ENCODE data around the gene IFNA5. TPM values are rescaled to one million over a fixed set of nuclear protein-coding genes. Genes with fewer than 3 reads are reported as not detected.

IFNA5 gene
- total RNA-seq, 4 donors from 2014 or later, result not detected

GRCh38 chr9:21316032-21316842 is 11.1 kb upstream of the IFNA5 start:
- peaks cover 0 to 2% (median 0%) of the 10 kb centered on the region in 3 donors for H3K36me3 ChIP-seq
- H3K4me1 ChIP-seq, result peaks cover 0 to 37% (median 0%) of the 10 kb centered on the region in 3 donors
- H3K27ac ChIP-seq, result peak overlapping the region in 1 of 4 donors; percentile 13
- no peak overlapping the region for H3K4me3 ChIP-seq
- 20 to 22% methylated on average over 8 of the region's 8 CpGs for WGBS, 2 donors
- no peaks in the 10 kb centered on the region for H3K27me3 ChIP-seq
- H3K9me3 ChIP-seq, result no peaks in the 10 kb centered on the region
- DNase-seq, result no peak
- intact Hi-C loops (cut with DNase I), result no loop called here
- TF ChIP-seq CTCF (IDR thresholded peaks at IDR 0.05) (no peak), POLR2A (IDR thresholded peaks at IDR 0.05) (no peak)

GRCh38 chr9:21314152-21314551 is 9.0 kb upstream of the IFNA5 start:
- TF ChIP-seq POLR2A (IDR thresholded peaks at IDR 0.05) (no peak), CTCF (IDR thresholded peaks at IDR 0.05) (no peak)
- intact Hi-C loops (cut with DNase I), result no loop called here
- 70 to 88% methylated on average over 2 of the region's 2 CpGs for WGBS, 2 donors
- Histone ChIP-seq H3K4me1 (peaks cover 0 to 28% (median 0%) of the 10 kb centered on the region in 3 donors), H3K4me3 (no peak overlapping the region), H3K9me3 (no peaks in the 10 kb centered on the region), H3K36me3 (no peaks in the 10 kb centered on the region), H3K27me3 (no peaks in the 10 kb centered on the region), H3K27ac (no peak overlapping the region)
- DNase-seq, result no peak

GRCh38 chr9:21311889-21312288 is 6.8 kb upstream of the IFNA5 start:
- TF ChIP-seq POLR2A (IDR thresholded peaks at IDR 0.05) (no peak), CTCF (IDR thresholded peaks at IDR 0.05) (no peak)
- Histone ChIP-seq H3K27me3 (no peaks in the 10 kb centered on the region), H3K27ac (no peak overlapping the region), H3K9me3 (no peaks in the 10 kb centered on the region), H3K4me3 (no peak overlapping the region), H3K4me1 (peaks cover 0 to 14% (median 0%) of the 10 kb centered on the region in 3 donors), H3K36me3 (no peaks in the 10 kb centered on the region)
- intact Hi-C loops (cut with DNase I), result no loop called here
- WGBS, 2 donors, result 81 to 100% methylated on average over 1 of the region's 1 CpG
- no peak for DNase-seq

- Histone ChIP-seq H3K27me3 (no peaks in the 10 kb centered on the region), H3K36me3 (no peaks in the 10 kb centered on the region), H3K4me3 (no peak overlapping the region), H3K27ac (no peak overlapping the region), H3K4me1 (peaks cover 6 to 29% (median 7%) of the 10 kb centered on the region in 3 donors), H3K9me3 (no peaks in the 10 kb centered on the region)
- 83% methylated on average over 1 of the region's 1 CpG; no CpG with 5 or more reads in 1 of the 2 donors for WGBS, 2 donors
- no peak for DNase-seq
- intact Hi-C loops (cut with DNase I), result no loop called here
- TF ChIP-seq CTCF (IDR thresholded peaks at IDR 0.05) (no peak), POLR2A (IDR thresholded peaks at IDR 0.05) (no peak)
These were observed 9.1 kb downstream of the IFNA5 start for GRCh38 chr9:21295992-21296391.

GRCh38 chr9:21294904-21295538 is 10.1 kb downstream of the IFNA5 start:
- no peaks in the 10 kb centered on the region for H3K9me3 ChIP-seq
- no peaks in the 10 kb centered on the region for H3K27me3 ChIP-seq
- no peak overlapping the region for H3K4me3 ChIP-seq
- H3K4me1 ChIP-seq, result peaks cover 6 to 29% (median 7%) of the 10 kb centered on the region in 3 donors
- H3K36me3 ChIP-seq, result no peaks in the 10 kb centered on the region
- intact Hi-C loops (cut with DNase I), result no loop called here
- TF ChIP-seq POLR2A (IDR thresholded peaks at IDR 0.05) (no peak), CTCF (IDR thresholded peaks at IDR 0.05) (no peak)
- H3K27ac ChIP-seq, result peak overlapping the region in 2 of 4 donors; percentile 42 to 56
- WGBS, 2 donors, result 43 to 46% methylated on average over 6 of the region's 6 CpGs
- DNase-seq, result no peak

All from esophagus squamous epithelium (tissue), 5 donors.